ENCODE measurements around the gene PRKAR2A.

PRKAR2A gene

DNA sequence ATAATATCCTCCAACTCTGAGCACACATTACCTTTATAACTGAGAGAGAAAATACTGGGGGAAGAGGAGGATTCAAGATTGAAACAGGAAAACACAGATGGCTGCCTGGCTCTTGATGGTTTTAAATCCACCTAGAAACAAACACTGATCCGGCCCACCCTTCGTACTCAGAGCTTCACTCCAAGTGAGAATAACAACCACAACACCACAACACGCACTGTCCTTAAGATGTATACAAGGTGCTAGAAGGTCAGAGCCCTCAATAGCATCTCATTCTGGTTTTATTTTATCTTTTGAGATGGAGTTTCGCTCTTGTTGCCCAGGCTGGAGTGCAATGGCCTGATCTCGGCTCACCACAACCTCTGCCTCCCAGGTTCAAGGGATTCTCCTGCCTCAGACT, 140.5 kb downstream of the PRKAR2A start:
- Histone ChIP-seq H3K36me3 (ENCODE audit: insufficient read depth, low read length) (peaks cover 36% of the 10 kb centered on the region; the same call in 1 of the 2 replicates), H3K9me2 (replicated peaks; ENCODE audit: low read depth, low read length) (no peaks in the 10 kb centered on the region), H3F3A (ENCODE audit: low read depth) (no peaks in the 10 kb centered on the region), H3K4me1 (ENCODE audit: insufficient read depth, low read length, poor library complexity, severe bottlenecking) (peaks cover 25% of the 10 kb centered on the region), H3K79me2 (ENCODE audit: insufficient read depth, low read length) (peaks cover 99% of the 10 kb centered on the region), H3K4me3 (ENCODE audit: low read length, poor library complexity, severe bottlenecking) (no peak overlapping the region), H3K9me3 (ENCODE audit: insufficient read depth, low read depth, low read length) (no peaks in the 10 kb centered on the region), H2AFZ (ENCODE audit: low read length) (no peak overlapping the region), H3K4me2 (ENCODE audit: low read depth, low read length, poor library complexity, severe bottlenecking) (no peak overlapping the region), H3K27me3 (ENCODE audit: insufficient read depth, low read length, poor library complexity, severe bottlenecking) (no peaks in the 10 kb centered on the region), H3K9ac (ENCODE audit: low read depth, low read length, poor library complexity, severe bottlenecking) (no peak overlapping the region), H4K20me1 (ENCODE audit: insufficient read depth, low read length, poor library complexity, severe bottlenecking) (peaks cover 89% of the 10 kb centered on the region)
- no peak for TF ChIP-seq EZH2phosphoT487 (IDR thresholded peaks at IDR 0.05; ENCODE audit: borderline replicate concordance)
- TF ChIP-seq, protein P1, sequence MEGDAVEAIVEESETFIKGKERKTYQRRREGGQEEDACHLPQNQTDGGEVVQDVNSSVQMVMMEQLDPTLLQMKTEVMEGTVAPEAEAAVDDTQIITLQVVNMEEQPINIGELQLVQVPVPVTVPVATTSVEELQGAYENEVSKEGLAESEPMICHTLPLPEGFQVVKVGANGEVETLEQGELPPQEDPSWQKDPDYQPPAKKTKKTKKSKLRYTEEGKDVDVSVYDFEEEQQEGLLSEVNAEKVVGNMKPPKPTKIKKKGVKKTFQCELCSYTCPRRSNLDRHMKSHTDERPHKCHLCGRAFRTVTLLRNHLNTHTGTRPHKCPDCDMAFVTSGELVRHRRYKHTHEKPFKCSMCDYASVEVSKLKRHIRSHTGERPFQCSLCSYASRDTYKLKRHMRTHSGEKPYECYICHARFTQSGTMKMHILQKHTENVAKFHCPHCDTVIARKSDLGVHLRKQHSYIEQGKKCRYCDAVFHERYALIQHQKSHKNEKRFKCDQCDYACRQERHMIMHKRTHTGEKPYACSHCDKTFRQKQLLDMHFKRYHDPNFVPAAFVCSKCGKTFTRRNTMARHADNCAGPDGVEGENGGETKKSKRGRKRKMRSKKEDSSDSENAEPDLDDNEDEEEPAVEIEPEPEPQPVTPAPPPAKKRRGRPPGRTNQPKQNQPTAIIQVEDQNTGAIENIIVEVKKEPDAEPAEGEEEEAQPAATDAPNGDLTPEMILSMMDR (conservative IDR thresholded peaks at IDR 0.05; ENCODE audit: low read length): no peak

DNA sequence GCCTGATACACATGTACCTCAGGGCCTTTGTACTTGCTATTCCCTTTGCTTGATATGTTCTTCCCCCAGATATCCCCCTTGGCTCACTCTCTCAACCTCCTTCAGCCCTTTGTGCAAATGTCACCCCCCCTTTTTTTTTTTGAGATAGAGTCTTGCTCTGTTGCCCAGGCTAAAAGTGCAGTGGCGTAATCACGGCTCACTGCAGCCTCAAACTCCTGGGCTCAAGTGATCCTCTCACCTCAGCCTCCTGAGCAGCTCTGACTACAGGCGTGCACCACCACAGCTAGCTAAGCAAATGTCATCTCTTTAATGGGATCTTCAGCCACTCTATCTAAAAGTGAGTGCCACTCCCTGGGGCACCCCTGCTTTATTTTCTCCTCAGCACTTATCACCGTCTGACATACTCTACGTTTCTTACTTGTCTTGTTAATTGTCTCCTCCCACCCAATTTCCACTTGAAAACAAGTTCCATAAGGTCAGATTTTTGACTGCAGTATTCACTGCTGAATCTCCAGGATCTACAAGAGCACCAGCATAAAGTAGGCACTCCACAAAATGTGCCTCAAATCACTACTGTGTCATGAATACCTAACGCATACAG, 145.3 kb downstream of the PRKAR2A start:
- TF ChIP-seq, protein P1 (conservative IDR thresholded peaks at IDR 0.05; ENCODE audit: low read length): no peak
- no peak for TF ChIP-seq EZH2phosphoT487 (IDR thresholded peaks at IDR 0.05; ENCODE audit: borderline replicate concordance)
- Histone ChIP-seq H3K36me3 (ENCODE audit: insufficient read depth, low read length) (peaks cover 52% of the 10 kb centered on the region; the same call in 1 of the 2 replicates), H3K4me3 (ENCODE audit: low read length, poor library complexity, severe bottlenecking) (no peak overlapping the region), H3K9ac (ENCODE audit: low read depth, low read length, poor library complexity, severe bottlenecking) (no peak overlapping the region), H3F3A (ENCODE audit: low read depth) (no peaks in the 10 kb centered on the region), H3K4me1 (ENCODE audit: insufficient read depth, low read length, poor library complexity, severe bottlenecking) (peaks cover 2% of the 10 kb centered on the region), H3K79me2 (ENCODE audit: insufficient read depth, low read length) (peaks cover 98% of the 10 kb centered on the region), H2AFZ (ENCODE audit: low read length) (no peak overlapping the region), H3K27me3 (ENCODE audit: insufficient read depth, low read length, poor library complexity, severe bottlenecking) (no peaks in the 10 kb centered on the region), H3K4me2 (ENCODE audit: low read depth, low read length, poor library complexity, severe bottlenecking) (no peak overlapping the region), H3K9me3 (ENCODE audit: insufficient read depth, low read depth, low read length) (no peaks in the 10 kb centered on the region), H4K20me1 (ENCODE audit: insufficient read depth, low read length, poor library complexity, severe bottlenecking) (peaks cover 90% of the 10 kb centered on the region), H3K9me2 (replicated peaks; ENCODE audit: low read depth, low read length) (no peaks in the 10 kb centered on the region)

DNA sequence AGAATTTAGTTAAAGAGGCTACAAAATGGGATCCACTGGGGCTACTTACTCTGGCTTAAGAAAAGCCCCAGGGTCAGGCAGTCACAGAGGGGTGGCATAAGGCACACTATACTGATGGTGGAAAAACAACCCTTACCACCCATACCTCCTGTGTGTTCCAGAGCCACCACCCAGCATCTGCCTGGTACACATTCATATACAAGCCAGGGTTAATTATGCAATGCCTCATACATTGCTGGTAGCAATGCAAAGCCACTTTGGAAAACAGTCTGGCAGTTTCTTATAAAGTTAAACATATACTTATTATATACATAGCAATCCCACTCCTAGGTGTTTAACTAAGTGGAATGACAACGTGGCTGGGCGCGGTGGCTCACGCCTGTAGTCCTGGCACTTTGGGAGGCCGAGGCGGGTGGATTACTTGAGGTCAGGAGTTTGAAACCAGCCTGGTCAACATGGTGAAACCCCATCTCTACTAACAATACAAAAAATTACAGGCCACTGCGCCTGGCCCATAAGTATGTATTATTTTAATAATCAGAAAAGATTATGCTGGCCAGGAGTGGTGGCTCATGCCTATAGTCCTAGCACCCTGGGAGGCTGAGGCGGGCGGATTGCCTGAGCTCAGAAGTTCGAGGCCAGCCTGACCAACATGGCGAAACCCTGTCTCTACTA, 146.8 kb downstream of the PRKAR2A start:
- Histone ChIP-seq H3F3A (ENCODE audit: low read depth) (no peaks in the 10 kb centered on the region), H4K20me1 (ENCODE audit: insufficient read depth, low read length, poor library complexity, severe bottlenecking) (peaks cover 88% of the 10 kb centered on the region), H3K4me2 (ENCODE audit: low read depth, low read length, poor library complexity, severe bottlenecking) (no peak overlapping the region), H3K4me3 (ENCODE audit: low read length, poor library complexity, severe bottlenecking) (no peak overlapping the region), H2AFZ (ENCODE audit: low read length) (no peak overlapping the region), H3K79me2 (ENCODE audit: insufficient read depth, low read length) (peaks cover 98% of the 10 kb centered on the region), H3K9ac (ENCODE audit: low read depth, low read length, poor library complexity, severe bottlenecking) (no peak overlapping the region), H3K4me1 (ENCODE audit: insufficient read depth, low read length, poor library complexity, severe bottlenecking) (no peaks in the 10 kb centered on the region), H3K36me3 (ENCODE audit: insufficient read depth, low read length) (peaks cover 50% of the 10 kb centered on the region; the same call in 1 of the 2 replicates), H3K9me3 (ENCODE audit: insufficient read depth, low read depth, low read length) (no peaks in the 10 kb centered on the region), H3K27me3 (ENCODE audit: insufficient read depth, low read length, poor library complexity, severe bottlenecking) (no peaks in the 10 kb centered on the region), H3K9me2 (replicated peaks; ENCODE audit: low read depth, low read length) (no peaks in the 10 kb centered on the region)
- TF ChIP-seq, protein P1 (conservative IDR thresholded peaks at IDR 0.05; ENCODE audit: low read length): no peak
- TF ChIP-seq EZH2phosphoT487 (IDR thresholded peaks at IDR 0.05; ENCODE audit: borderline replicate concordance): no peak
